Measurements from ENCODE around the gene MS4A10.
"Not testable (repeated sequence)": the region's sequence is repeated elsewhere in the genome, so short reads cannot be mapped to it uniquely, and the experiment has no call there.

MS4A10 gene

DNA sequence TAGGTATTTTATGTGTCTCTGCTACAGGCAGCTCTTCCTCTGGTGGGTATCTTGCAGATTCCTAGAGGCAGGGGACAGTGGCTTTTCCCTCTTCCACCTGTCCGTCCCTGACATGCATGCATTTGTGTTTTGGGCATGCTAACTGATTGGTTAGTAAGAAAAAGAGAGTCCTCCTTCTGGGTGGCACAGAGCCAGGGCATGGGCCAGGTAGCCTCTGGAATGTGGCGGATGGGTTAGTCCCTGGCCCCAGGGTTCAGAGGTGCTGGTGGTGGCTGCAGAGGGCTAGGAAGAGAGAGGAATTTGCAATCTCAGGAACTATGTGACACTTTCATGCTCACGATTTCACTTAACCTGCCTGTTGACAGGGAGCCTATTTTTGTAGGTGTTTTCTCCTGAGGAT, 34.2 kb upstream of the MS4A10 start:
- Histone ChIP-seq H3K4me3 (no peak overlapping the region), H4K20me1 (no peaks in the 10 kb centered on the region; a peak in 1 of 22 replicates), H3K27me3 (no peaks in the 10 kb centered on the region), H3K9ac (no peak overlapping the region), H3K9me3 (replicated peaks in 1 of 11) (no peaks in the 10 kb centered on the region), H3K4me1 (peaks cover 0 to 26% (median 21%) of the 10 kb centered on the region in 10 experiments; a peak in 14 of 20 replicates), H3K36me3 (no peaks in the 10 kb centered on the region), H3K4me2 (no peak overlapping the region), H3K27ac (no peak overlapping the region)
- TF ChIP-seq Cebpa-rat (IDR thresholded peaks at IDR 0.05) = no peak

DNA sequence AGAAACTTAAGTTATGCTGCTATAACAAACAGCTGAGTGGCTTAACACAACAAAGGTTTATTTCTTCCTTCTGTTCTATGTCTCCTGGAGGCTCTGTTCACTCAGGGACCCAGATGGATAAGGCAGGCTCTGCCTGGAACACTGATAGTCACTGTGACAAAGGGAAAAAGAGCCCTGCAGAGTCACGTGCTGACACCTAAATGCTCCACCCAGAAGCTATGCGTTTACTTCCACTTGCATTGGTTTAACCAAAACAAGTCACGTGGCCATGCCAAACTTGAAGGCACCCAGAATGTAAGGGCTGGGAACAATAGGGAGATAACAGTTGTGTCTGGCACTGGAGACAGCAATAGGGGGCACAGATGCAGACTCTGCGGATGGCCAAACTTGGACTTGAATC, 31.8 kb upstream of the MS4A10 start:
- Histone ChIP-seq H3K4me3 (no peak overlapping the region), H3K27ac (no peak overlapping the region), H3K4me1 (peaks cover 0 to 9% (median 7%) of the 10 kb centered on the region in 10 experiments; a peak in 11 of 20 replicates), H3K9me3 (replicated peaks in 1 of 11) (no peaks in the 10 kb centered on the region), H3K36me3 (no peaks in the 10 kb centered on the region), H3K4me2 (no peak overlapping the region), H3K9ac (no peak overlapping the region), H3K27me3 (peaks cover 0 to 5% (median 0%) of the 10 kb centered on the region in 11 experiments; a peak in 2 of 22 replicates), H4K20me1 (no peaks in the 10 kb centered on the region; a peak in 1 of 22 replicates)
- TF ChIP-seq Cebpa-rat (IDR thresholded peaks at IDR 0.05) = no peak

DNA sequence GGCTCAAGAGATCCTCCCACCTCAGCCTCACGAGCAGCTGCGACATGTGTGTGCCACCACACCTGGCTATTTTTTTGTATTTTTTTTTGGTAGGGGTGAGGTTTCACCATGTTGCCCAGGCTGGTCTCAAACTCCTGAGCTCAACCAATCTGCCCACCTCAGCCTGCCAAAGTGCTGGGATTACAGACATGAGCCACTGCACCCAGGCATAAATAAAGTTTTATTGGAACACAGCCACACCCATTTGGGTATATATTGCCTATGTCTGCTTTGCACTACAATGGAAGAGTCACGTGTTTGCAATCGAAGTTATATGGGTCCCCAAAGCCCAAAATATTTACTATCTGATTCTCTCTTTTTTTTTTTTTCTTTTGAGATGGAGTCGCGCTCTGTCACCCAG, 30.2 kb upstream of the MS4A10 start:
- Histone ChIP-seq H3K4me3 (no peak overlapping the region), H3K9ac (no peak overlapping the region), H3K36me3 (no peaks in the 10 kb centered on the region), H3K9me3 (replicated peaks in 1 of 11) (no peaks in the 10 kb centered on the region), H3K4me2 (no peak overlapping the region), H3K4me1 (peaks cover 9 to 14% (median 12%) of the 10 kb centered on the region in 10 experiments), H3K27ac (no peak overlapping the region), H3K27me3 (peaks cover 0 to 14% (median 0%) of the 10 kb centered on the region in 11 experiments; a peak in 2 of 22 replicates), H4K20me1 (peaks cover 0 to 4% (median 0%) of the 10 kb centered on the region in 11 experiments; a peak in 2 of 22 replicates)
- TF ChIP-seq Cebpa-rat (IDR thresholded peaks at IDR 0.05) = no peak

DNA sequence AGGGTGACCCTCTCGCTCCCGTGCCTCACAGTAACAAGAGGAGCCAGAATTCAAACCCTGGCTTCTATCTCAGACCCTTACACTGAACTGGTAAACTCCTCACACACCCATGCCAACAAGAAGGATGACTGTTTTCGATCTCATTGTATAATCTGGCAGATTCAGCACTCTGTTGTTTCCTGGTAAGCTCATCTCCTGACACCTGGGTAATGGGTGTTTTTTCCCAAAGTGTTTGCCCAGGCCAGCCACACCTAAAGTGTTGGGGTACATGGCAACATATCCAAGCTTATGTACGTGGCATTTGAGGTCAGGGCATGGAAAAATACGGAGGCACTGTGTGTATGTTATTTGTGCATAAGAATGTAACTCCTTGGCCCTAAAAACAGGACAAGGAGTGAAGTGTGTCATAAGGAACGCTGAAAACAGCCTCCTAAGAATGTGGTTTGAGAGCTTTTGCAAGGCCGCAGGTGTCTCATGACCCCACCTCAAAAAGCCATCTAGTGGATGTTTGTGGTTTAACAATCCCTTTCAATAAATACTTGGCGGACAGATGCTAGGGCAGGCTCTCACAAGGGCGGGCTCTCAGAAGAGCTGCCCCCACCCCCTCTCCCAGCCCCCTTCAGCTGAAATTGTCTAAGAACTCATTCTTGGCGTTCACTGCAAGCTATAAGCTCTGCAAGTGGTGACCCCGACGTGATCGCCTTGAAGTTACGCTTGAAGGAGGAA, 28.7 kb upstream of the MS4A10 start, which contains the start of gene MS4A15:
Gene MS4A15 (plus strand): TSS at position 561 of the 726 bp plus-strand sequence. CDS start 6,867 bp downstream, outside the sequence.
- no peaks in the 10 kb centered on the region for H3K9me3 ChIP-seq (replicated peaks in 1 of 11)
- no peak within 1 kb of the TSS for H3K9ac ChIP-seq
- H3K27me3 ChIP-seq = peaks cover 0 to 19% (median 0%) of the 10 kb centered on the region in 11 experiments; a peak in 5 of 22 replicates
- H3K4me3 ChIP-seq = no peak within 1 kb of the TSS
- H3K36me3 ChIP-seq = no peaks in the 10 kb centered on the region
- H4K20me1 ChIP-seq = peaks cover 0 to 9% (median 0%) of the 10 kb centered on the region in 11 experiments; a peak in 2 of 22 replicates
- no peak for TF ChIP-seq Cebpa-rat (IDR thresholded peaks at IDR 0.05)
- no peak within 1 kb of the TSS for H3K4me2 ChIP-seq
- H3K27ac ChIP-seq = no peak within 1 kb of the TSS
- peaks cover 15 to 29% (median 19%) of the 10 kb centered on the region in 10 experiments for H3K4me1 ChIP-seq

DNA sequence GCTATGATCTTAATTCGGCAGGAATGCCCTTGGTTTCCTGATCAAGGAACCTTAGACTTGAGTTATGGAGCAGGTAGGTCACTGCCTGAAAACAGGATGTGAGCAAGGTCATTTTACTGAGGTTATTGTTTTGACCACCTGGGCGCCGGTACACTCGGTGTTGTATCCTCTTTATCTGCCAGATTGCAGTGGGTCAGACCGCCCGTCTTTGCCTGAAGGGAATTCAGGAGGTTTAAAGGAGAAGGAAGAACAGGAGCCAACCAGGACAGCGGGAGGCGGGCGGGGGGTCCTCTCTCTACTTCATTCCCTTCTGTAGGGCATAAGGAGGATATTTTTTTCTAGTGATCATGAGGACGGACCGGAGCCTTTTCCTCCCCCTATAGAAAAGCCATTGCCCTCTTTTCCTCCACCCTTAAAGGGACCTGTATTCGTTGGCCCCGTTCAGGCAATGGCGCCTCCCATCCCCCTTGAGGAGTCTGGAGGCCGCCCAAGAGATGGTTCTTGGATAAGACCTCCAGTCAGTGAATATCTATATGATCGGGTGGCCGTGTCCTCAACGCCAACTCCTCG, 27.8 kb upstream of the MS4A10 start:
- Histone ChIP-seq H3K27me3 (peaks cover 0 to 19% (median 0%) of the 10 kb centered on the region in 11 experiments; a peak in 5 of 22 replicates), H3K4me3 (no peak overlapping the region)
- TF ChIP-seq Cebpa-rat (IDR thresholded peaks at IDR 0.05) = no peak

DNA sequence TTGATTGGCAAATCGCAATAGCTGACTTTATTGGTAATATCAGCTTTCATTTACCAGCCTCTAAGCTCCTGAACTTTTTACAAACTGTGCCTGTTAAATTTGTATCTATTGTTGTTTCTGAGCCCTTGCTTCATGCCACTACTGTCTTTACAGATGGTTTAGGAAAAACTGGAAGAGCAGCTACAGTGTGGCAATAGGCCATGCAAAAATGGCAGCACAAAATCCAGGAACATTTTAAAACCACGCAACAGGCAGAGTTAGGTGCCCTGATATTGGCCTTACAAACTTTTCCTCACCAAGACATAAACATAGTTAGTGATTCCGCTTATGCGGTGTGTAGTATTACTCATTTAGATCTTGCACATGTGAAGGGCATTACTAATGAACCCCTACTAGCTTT, 26.5 kb upstream of the MS4A10 start:
- H3K27ac ChIP-seq; H3K9ac ChIP-seq; H4K20me1 ChIP-seq; H3K4me3 ChIP-seq; H3K36me3 ChIP-seq; H3K9me3 ChIP-seq (replicated peaks in 1 of 11): not testable (repeated sequence)
- peaks cover 0 to 19% (median 0%) of the 10 kb centered on the region in 11 experiments; a peak in 5 of 22 replicates for H3K27me3 ChIP-seq
- H3K4me1 ChIP-seq = peaks cover 23 to 35% (median 26%) of the 10 kb centered on the region in 10 experiments
- peak overlapping the region in 8 of 11 experiments; percentile 64 to 88 (median 76); a peak in 10 of 22 replicates for H3K4me2 ChIP-seq

More for the DNA sequence above, 27.8 kb upstream of the MS4A10 start:
- Histone ChIP-seq H3K27ac (no peak overlapping the region), H3K36me3 (no peaks in the 10 kb centered on the region), H3K4me2 (no peak overlapping the region), H3K9me3 (replicated peaks in 1 of 11) (no peaks in the 10 kb centered on the region), H3K9ac (no peak overlapping the region), H3K4me1 (peaks cover 15 to 35% (median 19%) of the 10 kb centered on the region in 10 experiments), H4K20me1 (peaks cover 0 to 9% (median 0%) of the 10 kb centered on the region in 11 experiments; a peak in 2 of 22 replicates)

DNA sequence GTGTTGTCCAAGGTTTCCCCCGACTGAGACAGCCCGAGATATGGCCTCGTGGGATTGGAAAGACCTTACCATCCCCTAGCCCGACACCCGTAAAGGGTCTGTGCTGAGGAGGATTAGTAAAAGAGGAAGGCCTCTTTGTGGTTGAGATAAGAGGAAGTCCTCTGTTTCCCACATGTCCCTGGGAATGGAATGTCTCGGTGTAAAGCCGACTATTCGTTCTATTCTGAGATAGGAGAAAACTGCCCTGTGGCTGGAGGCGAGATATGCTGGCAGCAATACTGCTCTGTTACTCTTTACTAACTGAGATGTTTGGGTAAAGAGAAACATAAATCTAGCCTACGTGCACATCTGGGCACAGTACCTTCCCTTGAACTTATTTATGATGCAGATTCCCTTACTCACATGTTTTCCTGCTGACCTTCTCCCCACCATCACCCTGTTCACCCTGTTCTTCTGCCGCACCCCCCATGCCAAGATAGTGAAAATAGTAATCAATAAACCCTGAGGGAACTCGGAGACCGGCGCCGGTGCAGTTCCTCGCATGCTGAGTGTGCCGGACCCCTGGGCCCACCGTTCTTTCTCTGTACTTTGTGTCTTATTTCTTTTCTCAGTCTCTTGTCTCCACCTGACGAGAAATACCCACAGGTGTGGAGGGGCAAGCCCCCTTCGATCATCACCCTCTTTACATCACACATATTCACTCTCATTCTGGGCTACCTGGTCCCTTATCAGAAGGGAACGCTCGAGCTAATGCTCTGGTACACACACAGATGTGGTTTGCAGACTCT, 25.5 kb upstream of the MS4A10 start:
- H3K9ac ChIP-seq; H3K4me3 ChIP-seq; H3K27ac ChIP-seq; H4K20me1 ChIP-seq; H3K36me3 ChIP-seq; H3K9me3 ChIP-seq (replicated peaks in 1 of 11): not testable (repeated sequence)
- H3K27me3 ChIP-seq = peaks cover 0 to 19% (median 0%) of the 10 kb centered on the region in 11 experiments; a peak in 5 of 22 replicates
- H3K4me1 ChIP-seq = peaks cover 23 to 35% (median 27%) of the 10 kb centered on the region in 10 experiments
- peak overlapping the region; percentile 64 to 88 (median 75) for H3K4me2 ChIP-seq

DNA sequence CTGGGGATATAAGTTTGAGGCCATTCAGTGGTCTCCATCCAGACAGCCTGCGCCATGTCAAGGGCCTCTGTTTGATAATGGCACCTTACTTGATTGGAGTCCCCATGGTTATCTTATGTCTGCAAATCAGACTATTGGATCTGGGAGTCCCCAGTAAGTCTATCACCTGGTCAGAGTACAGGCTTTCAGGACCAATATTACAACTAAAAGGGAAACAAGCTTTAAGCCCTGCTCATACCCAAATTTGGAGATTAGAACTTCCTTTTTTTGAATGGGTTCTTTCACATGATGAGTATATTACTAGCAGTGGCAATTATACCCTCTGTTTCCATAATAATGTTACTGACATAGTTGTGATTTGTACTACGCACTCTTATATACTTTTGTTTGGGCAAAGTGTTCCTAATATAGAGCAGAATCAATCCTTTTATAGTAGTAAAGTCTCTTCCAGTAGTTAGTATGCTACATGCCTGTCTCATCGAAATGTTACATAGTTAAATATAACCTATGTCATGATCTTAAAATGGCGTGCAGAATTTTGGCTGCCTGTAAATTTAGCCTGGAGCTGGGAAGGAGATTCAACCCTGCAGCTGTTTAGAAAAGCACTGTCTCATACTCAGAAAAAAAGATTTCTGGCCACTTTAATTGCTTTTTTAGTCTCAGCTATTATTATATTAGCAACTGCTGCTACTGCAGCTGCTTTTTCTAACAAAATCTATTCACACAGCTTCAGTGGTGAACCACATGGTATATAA, 23.5 kb upstream of the MS4A10 start:
- Histone ChIP-seq H3K27ac (no peak overlapping the region), H4K20me1 (peaks cover 0 to 9% (median 0%) of the 10 kb centered on the region in 11 experiments; a peak in 2 of 22 replicates), H3K36me3 (no peaks in the 10 kb centered on the region), H3K4me3 (no peak overlapping the region), H3K27me3 (peaks cover 0 to 19% (median 0%) of the 10 kb centered on the region in 11 experiments; a peak in 5 of 22 replicates), H3K9me3 (replicated peaks in 1 of 11) (no peaks in the 10 kb centered on the region), H3K9ac (no peak overlapping the region), H3K4me2 (peak overlapping the region in 3 of 11 experiments; percentile 11 to 58 (median 18); a peak in 3 of 22 replicates), H3K4me1 (peaks cover 23 to 36% (median 27%) of the 10 kb centered on the region in 10 experiments)
- no peak for TF ChIP-seq Cebpa-rat (IDR thresholded peaks at IDR 0.05)

Data from BLaER1 treated with 17β-estradiol and CSF1 and Interleukin-3, amounts not matched to agents 10 nM and 100 nM (cell line).